ENCODE data around the gene MYO3B.

Gene MYO3B

DNA sequence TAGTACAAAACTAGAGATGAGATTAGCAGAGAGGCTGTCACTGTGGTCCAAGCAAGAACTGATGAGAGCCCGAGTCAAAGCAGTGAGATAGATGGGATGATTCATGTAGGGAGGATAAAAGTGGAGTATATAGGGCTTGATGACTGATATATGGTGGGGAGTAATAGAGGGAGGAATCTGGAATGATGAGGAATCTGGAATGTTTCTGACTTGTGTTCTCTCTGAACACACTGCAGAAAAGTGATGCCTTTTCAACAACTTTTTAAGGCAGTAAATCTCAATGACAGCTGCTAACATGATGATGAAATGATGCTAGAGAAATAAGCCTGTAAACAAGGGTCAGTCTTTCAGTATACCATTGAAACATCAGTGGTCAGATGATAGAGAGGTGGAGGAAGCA lies 393.7 kb downstream of the MYO3B start:
- TF ChIP-seq ZFX (IDR thresholded peaks at IDR 0.05), result no peak
- TF ChIP-seq, protein P1, sequence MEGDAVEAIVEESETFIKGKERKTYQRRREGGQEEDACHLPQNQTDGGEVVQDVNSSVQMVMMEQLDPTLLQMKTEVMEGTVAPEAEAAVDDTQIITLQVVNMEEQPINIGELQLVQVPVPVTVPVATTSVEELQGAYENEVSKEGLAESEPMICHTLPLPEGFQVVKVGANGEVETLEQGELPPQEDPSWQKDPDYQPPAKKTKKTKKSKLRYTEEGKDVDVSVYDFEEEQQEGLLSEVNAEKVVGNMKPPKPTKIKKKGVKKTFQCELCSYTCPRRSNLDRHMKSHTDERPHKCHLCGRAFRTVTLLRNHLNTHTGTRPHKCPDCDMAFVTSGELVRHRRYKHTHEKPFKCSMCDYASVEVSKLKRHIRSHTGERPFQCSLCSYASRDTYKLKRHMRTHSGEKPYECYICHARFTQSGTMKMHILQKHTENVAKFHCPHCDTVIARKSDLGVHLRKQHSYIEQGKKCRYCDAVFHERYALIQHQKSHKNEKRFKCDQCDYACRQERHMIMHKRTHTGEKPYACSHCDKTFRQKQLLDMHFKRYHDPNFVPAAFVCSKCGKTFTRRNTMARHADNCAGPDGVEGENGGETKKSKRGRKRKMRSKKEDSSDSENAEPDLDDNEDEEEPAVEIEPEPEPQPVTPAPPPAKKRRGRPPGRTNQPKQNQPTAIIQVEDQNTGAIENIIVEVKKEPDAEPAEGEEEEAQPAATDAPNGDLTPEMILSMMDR (conservative IDR thresholded peaks at IDR 0.05), result no peak
- H3K27ac ChIP-seq, result no peak overlapping the region

- TF ChIP-seq, protein P1 (conservative IDR thresholded peaks at IDR 0.05), result no peak
- no peak for TF ChIP-seq ZFX (IDR thresholded peaks at IDR 0.05)
- no peak overlapping the region for H3K27ac ChIP-seq
Observed at GRCh38 chr2:170573671-170574070, 395.7 kb downstream of the MYO3B start.

GRCh38 chr2:170576296-170576695 lies 398.3 kb downstream of the MYO3B start:
- no peak for TF ChIP-seq ZFX (IDR thresholded peaks at IDR 0.05)
- TF ChIP-seq, protein P1 (conservative IDR thresholded peaks at IDR 0.05), result no peak

GRCh38 chr2:170577356-170577755 lies 399.4 kb downstream of the MYO3B start:
- no peak for TF ChIP-seq ZFX (IDR thresholded peaks at IDR 0.05)
- TF ChIP-seq, protein P1 (conservative IDR thresholded peaks at IDR 0.05), result no peak
- no peak overlapping the region for H3K27ac ChIP-seq

More at GRCh38 chr2:170576296-170576695, 398.3 kb downstream of the MYO3B start:
- no peak overlapping the region for H3K27ac ChIP-seq

- TF ChIP-seq ZFX (IDR thresholded peaks at IDR 0.05), result no peak
- TF ChIP-seq, protein P1 (conservative IDR thresholded peaks at IDR 0.05), result no peak
Observed at GRCh38 chr2:170578606-170579005, 400.7 kb downstream of the MYO3B start.

DNA sequence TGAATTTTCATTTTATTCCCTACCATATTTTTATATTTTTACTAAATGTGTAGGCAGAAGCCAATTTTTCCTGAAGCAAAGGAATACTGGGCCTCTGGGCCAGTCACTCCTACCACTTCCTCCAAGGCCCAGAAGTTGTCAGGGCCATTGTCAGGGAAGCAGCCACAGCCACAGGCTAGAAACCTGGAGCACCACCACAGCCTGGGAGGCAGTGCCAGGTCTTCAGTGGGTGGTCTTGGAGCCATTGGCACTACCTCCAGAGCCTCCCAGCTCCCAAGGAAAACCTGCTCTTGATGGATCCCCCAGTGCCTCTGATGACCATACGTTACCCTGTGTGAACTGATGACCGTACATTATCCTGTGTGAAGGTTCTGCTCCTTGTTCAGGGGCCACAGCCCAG lies 401.6 kb downstream of the MYO3B start:
- no peak overlapping the region for H3K27ac ChIP-seq
- TF ChIP-seq, protein P1 (conservative IDR thresholded peaks at IDR 0.05), result no peak
- no peak for TF ChIP-seq ZFX (IDR thresholded peaks at IDR 0.05)

More at GRCh38 chr2:170578606-170579005, 400.7 kb downstream of the MYO3B start:
- no peak overlapping the region for H3K27ac ChIP-seq

DNA sequence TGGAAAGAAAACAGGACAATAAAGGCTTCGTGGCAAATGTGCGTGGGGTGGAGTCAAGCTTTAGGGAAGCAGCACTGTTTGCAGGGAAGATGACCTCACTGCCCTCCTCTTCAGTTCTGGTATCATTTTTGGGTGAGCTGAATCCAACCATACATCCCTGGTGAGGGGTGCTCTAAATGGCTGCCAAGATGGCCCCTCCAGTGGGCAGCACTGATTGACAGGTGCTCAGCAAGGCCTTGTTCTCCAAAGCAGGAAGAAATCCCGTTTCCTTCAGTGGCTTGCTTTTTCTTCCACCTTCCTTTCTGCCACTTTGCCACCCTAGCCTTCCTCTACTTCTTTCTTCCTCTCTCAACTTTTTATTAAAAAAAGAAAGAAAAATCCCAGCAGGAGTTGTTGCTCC lies 404.4 kb downstream of the MYO3B start:
- TF ChIP-seq, protein P1 (conservative IDR thresholded peaks at IDR 0.05), result no peak
- no peak for TF ChIP-seq ZFX (IDR thresholded peaks at IDR 0.05)
- H3K27ac ChIP-seq, result no peak overlapping the region
